ENCODE measurements around the gene GINS1.

The GINS1 gene

DNA sequence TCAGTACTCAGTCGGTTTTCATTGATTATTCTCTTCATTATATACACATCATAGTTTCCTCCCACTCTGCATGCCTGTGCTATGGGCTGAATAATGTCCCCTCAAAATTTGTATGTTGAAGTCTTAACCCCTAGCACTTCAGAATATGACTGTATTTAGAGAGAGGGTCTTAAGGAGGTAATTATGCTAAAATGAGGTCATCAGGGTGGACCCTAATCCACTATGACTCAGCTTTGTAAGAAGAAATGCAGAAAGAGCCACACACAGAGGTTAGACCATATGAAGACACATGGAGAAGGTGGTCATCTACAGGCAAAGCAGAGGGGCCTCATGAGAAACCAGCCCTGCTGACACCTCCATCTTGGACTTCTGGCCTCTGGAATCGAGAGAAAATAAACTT is 32.6 kb upstream of the GINS1 start:
- no peak for TF ChIP-seq TAF1 (IDR thresholded peaks at IDR 0.05; ENCODE audit: low read depth)
- no peak for TF ChIP-seq TEAD4 (IDR thresholded peaks at IDR 0.05)
- TF ChIP-seq, protein P1, sequence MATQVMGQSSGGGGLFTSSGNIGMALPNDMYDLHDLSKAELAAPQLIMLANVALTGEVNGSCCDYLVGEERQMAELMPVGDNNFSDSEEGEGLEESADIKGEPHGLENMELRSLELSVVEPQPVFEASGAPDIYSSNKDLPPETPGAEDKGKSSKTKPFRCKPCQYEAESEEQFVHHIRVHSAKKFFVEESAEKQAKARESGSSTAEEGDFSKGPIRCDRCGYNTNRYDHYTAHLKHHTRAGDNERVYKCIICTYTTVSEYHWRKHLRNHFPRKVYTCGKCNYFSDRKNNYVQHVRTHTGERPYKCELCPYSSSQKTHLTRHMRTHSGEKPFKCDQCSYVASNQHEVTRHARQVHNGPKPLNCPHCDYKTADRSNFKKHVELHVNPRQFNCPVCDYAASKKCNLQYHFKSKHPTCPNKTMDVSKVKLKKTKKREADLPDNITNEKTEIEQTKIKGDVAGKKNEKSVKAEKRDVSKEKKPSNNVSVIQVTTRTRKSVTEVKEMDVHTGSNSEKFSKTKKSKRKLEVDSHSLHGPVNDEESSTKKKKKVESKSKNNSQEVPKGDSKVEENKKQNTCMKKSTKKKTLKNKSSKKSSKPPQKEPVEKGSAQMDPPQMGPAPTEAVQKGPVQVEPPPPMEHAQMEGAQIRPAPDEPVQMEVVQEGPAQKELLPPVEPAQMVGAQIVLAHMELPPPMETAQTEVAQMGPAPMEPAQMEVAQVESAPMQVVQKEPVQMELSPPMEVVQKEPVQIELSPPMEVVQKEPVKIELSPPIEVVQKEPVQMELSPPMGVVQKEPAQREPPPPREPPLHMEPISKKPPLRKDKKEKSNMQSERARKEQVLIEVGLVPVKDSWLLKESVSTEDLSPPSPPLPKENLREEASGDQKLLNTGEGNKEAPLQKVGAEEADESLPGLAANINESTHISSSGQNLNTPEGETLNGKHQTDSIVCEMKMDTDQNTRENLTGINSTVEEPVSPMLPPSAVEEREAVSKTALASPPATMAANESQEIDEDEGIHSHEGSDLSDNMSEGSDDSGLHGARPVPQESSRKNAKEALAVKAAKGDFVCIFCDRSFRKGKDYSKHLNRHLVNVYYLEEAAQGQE (IDR thresholded peaks at IDR 0.05; ENCODE audit: low read depth) = no peak
- TF ChIP-seq, protein P2, sequence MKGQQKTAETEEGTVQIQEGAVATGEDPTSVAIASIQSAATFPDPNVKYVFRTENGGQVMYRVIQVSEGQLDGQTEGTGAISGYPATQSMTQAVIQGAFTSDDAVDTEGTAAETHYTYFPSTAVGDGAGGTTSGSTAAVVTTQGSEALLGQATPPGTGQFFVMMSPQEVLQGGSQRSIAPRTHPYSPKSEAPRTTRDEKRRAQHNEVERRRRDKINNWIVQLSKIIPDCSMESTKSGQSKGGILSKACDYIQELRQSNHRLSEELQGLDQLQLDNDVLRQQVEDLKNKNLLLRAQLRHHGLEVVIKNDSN (IDR thresholded peaks at IDR 0.05) = no peak
- TF ChIP-seq FOXM1 (IDR thresholded peaks at IDR 0.05; ENCODE audit: borderline replicate concordance, low read depth) = no peak
- TF ChIP-seq RAD21 (IDR thresholded peaks at IDR 0.05; ENCODE audit: low read depth) = no peak
- TF ChIP-seq EGR1 (IDR thresholded peaks at IDR 0.05) = no peak

DNA sequence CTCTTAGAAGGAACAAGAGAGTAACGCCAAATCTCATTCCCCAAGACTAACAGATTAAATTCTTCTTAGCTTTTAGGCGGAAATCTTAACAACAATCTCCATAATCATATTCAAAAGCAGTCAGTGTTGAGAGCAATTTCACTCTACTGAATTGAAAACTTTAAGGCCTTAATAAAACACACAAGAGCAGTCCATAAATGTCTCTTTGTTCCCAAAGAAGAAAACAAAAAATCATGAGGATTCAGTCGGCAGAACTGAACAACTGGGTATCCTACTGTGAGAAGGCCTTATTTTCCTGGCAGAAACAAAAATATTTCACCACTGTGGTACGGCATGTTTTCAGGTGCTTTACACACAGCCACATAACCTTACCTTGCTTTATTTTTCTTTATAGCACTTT is 31.2 kb upstream of the GINS1 start:
- no peak for TF ChIP-seq EP300 (IDR thresholded peaks at IDR 0.05; ENCODE audit: borderline replicate concordance)
- no peak for TF ChIP-seq CEBPB (IDR thresholded peaks at IDR 0.05)
- no peak for TF ChIP-seq TCF12 (IDR thresholded peaks at IDR 0.05; ENCODE audit: low read depth)
- TF ChIP-seq, protein P3, sequence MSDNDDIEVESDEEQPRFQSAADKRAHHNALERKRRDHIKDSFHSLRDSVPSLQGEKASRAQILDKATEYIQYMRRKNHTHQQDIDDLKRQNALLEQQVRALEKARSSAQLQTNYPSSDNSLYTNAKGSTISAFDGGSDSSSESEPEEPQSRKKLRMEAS (IDR thresholded peaks at IDR 0.05) = no peak
- TF ChIP-seq, protein P1 (IDR thresholded peaks at IDR 0.05; ENCODE audit: low read depth) = no peak
- TF ChIP-seq TAF1 (IDR thresholded peaks at IDR 0.05; ENCODE audit: low read depth) = no peak
- no peak for TF ChIP-seq EGR1 (IDR thresholded peaks at IDR 0.05)
- TF ChIP-seq ZBTB7A (IDR thresholded peaks at IDR 0.05; ENCODE audit: low read depth) = no peak
- TF ChIP-seq, protein P2 (IDR thresholded peaks at IDR 0.05) = no peak
- TF ChIP-seq YY1 (IDR thresholded peaks at IDR 0.05; ENCODE audit: low read depth) = no peak
- TF ChIP-seq CREB1 (IDR thresholded peaks at IDR 0.05; ENCODE audit: low read depth) = no peak
- no peak for TF ChIP-seq NFIC (IDR thresholded peaks at IDR 0.05)
- TF ChIP-seq FOXM1 (IDR thresholded peaks at IDR 0.05; ENCODE audit: borderline replicate concordance, low read depth) = no peak

DNA sequence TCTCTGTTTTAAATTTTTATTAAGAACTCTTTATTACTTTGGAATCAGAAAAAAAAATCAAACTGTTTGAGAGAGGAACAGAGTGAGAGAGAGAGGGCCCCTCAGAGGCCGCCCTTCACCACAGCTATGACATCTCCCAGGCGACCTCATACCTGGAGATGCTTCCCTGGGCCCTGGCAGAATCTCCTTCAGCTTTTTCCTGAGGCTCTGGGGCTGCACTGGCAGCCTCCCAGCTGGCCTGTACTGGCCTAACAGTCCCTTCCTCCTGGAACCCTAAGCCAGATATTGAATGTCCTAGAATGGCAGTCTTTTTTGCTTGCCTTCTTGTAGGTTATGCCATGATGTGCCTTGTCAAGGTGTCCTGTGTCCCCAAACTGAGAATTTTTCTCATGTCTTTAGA is 30.6 kb upstream of the GINS1 start:
- TF ChIP-seq CREB1 (IDR thresholded peaks at IDR 0.05; ENCODE audit: low read depth) = no peak
- TF ChIP-seq, protein P2 (IDR thresholded peaks at IDR 0.05) = no peak
- no peak for TF ChIP-seq ZBTB7A (IDR thresholded peaks at IDR 0.05; ENCODE audit: low read depth)
- no peak for TF ChIP-seq TAF1 (IDR thresholded peaks at IDR 0.05; ENCODE audit: low read depth)
- no peak for TF ChIP-seq RAD21 (IDR thresholded peaks at IDR 0.05; ENCODE audit: low read depth)
- no peak for TF ChIP-seq NFIC (IDR thresholded peaks at IDR 0.05)
- TF ChIP-seq TEAD4 (IDR thresholded peaks at IDR 0.05) = no peak
- TF ChIP-seq, protein P3 (IDR thresholded peaks at IDR 0.05) = no peak
- TF ChIP-seq, protein P1 (IDR thresholded peaks at IDR 0.05; ENCODE audit: low read depth) = no peak
- TF ChIP-seq EGR1 (IDR thresholded peaks at IDR 0.05) = no peak
- TF ChIP-seq CEBPB (IDR thresholded peaks at IDR 0.05) = no peak
- no peak for TF ChIP-seq TCF12 (IDR thresholded peaks at IDR 0.05; ENCODE audit: low read depth)
- no peak for TF ChIP-seq EP300 (IDR thresholded peaks at IDR 0.05; ENCODE audit: borderline replicate concordance)
- TF ChIP-seq YY1 (IDR thresholded peaks at IDR 0.05; ENCODE audit: low read depth) = no peak
- TF ChIP-seq FOXM1 (IDR thresholded peaks at IDR 0.05; ENCODE audit: borderline replicate concordance, low read depth) = no peak

DNA sequence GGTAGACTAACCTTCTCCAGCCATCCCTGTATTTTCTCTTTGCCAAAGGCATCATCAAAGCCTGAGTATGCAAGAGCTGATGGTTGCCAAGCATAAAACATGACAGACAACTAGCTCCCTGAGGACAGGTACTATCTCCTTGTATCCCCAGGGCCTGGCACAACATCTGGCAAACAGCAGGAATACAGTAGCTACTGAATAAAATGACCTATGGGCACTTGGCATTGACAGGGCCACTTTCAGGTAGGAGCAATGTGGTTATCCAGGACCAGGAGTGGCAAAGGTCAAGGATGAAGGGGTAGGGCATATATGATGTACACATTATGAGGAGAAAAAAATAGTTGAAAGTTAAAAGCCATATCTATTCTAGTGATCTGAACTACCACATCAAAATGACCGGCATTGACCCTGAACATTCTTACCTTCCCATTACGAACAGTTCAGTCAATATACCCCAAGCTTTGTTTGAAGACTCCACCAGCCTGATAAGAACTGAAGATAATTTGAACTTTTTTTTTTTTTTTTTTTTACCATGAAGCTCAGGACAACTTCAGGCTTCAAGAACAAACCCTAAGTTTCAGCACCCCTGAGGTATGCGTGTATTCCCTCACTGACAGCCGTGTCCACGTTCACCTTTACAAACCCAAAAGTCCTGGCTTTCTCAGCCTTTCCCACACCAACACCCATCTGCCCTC is 29.1 kb upstream of the GINS1 start:
- TF ChIP-seq TCF12 (IDR thresholded peaks at IDR 0.05; ENCODE audit: low read depth) = no peak
- no peak for TF ChIP-seq RAD21 (IDR thresholded peaks at IDR 0.05; ENCODE audit: low read depth)
- TF ChIP-seq, protein P3 (IDR thresholded peaks at IDR 0.05) = no peak
- TF ChIP-seq, protein P2 (IDR thresholded peaks at IDR 0.05) = no peak
- no peak for TF ChIP-seq ZBTB7A (IDR thresholded peaks at IDR 0.05; ENCODE audit: low read depth)
- no peak for TF ChIP-seq TEAD4 (IDR thresholded peaks at IDR 0.05)
- no peak for TF ChIP-seq TAF1 (IDR thresholded peaks at IDR 0.05; ENCODE audit: low read depth)
- no peak for TF ChIP-seq EGR1 (IDR thresholded peaks at IDR 0.05)
- TF ChIP-seq CEBPB (IDR thresholded peaks at IDR 0.05) = no peak
- TF ChIP-seq NFIC (IDR thresholded peaks at IDR 0.05) = no peak
- no peak for TF ChIP-seq CREB1 (IDR thresholded peaks at IDR 0.05; ENCODE audit: low read depth)
- TF ChIP-seq, protein P1 (IDR thresholded peaks at IDR 0.05; ENCODE audit: low read depth) = no peak
- TF ChIP-seq FOXM1 (IDR thresholded peaks at IDR 0.05; ENCODE audit: borderline replicate concordance, low read depth) = no peak

Measured in Ishikawa (cell line).